IPS-NIHi7 (cell line): ENCODE results near the gene LSM10.

Source experiments
- DNase-seq: peaks from one replicate; pipeline ENCODE4 v3.0.0; 2012; ENCODE audit warnings: mixed read lengths; ENCODE audit errors: extremely low spot score

The LSM10 gene

GRCh38 chr1:36397378-36398230, at the start of gene LSM10:
LSM10 (minus strand) TSS chr1:36397908; CDS start chr1:36394129, 3,779 bp downstream.
- DNase-seq: peak; percentile 90

GRCh38 chr1:36447450-36447849, 49.7 kb upstream of the LSM10 start:
- DNase-seq: no peak

GRCh38 chr1:36446746-36447145, 49.0 kb upstream of the LSM10 start:
- no peak for DNase-seq

- peak; percentile 69 for DNase-seq
These were observed 48.6 kb upstream of the LSM10 start for GRCh38 chr1:36446271-36446670.

GRCh38 chr1:36443297-36443696, 45.6 kb upstream of the LSM10 start:
- DNase-seq: no peak

- DNase-seq: no peak
These were observed 44.6 kb upstream of the LSM10 start for GRCh38 chr1:36442337-36442736.

- no peak for DNase-seq
These were observed 42.9 kb upstream of the LSM10 start for GRCh38 chr1:36440646-36441045.

GRCh38 chr1:36440044-36440443, 42.3 kb upstream of the LSM10 start:
- no peak for DNase-seq

GRCh38 chr1:36438715-36439114, 41.0 kb upstream of the LSM10 start:
- DNase-seq: no peak

GRCh38 chr1:36436821-36437220, 39.1 kb upstream of the LSM10 start:
- DNase-seq: no peak

GRCh38 chr1:36433102-36433501, 35.4 kb upstream of the LSM10 start:
- no peak for DNase-seq

GRCh38 chr1:36432616-36433015, 34.9 kb upstream of the LSM10 start:
- DNase-seq: no peak

GRCh38 chr1:36425791-36426190, 28.1 kb upstream of the LSM10 start:
- DNase-seq: no peak

- no peak for DNase-seq
These were observed 23.9 kb upstream of the LSM10 start for GRCh38 chr1:36421649-36422048.

- peak; percentile 90 for DNase-seq
These were observed 23.2 kb upstream of the LSM10 start for GRCh38 chr1:36420836-36421317.

- no peak for DNase-seq
These were observed 22.7 kb upstream of the LSM10 start for GRCh38 chr1:36420409-36420808.

GRCh38 chr1:36419569-36419968, 21.9 kb upstream of the LSM10 start:
- DNase-seq: no peak

- DNase-seq: no peak
These were observed 21.4 kb upstream of the LSM10 start for GRCh38 chr1:36419140-36419539.

- DNase-seq: peak; percentile 2
These were observed 20.2 kb upstream of the LSM10 start for GRCh38 chr1:36417931-36418330.

- DNase-seq: no peak
These were observed 18.1 kb upstream of the LSM10 start for GRCh38 chr1:36415661-36416326.

GRCh38 chr1:36414384-36414783, 16.7 kb upstream of the LSM10 start:
- DNase-seq: no peak

GRCh38 chr1:36411674-36412648, 14.3 kb upstream of the LSM10 start:
- DNase-seq: no peak
